ENCODE measurements around the gene BRAF. TPM values are rescaled to one million over a fixed set of nuclear protein-coding genes. Genes with fewer than 3 reads are reported as not detected.
A peak's percentile ranks its signal among the peaks of the same experiment; 100 is the strongest.

The BRAF gene
- total RNA-seq, 2 donors from 2014 or later: 45.7 to 46.7 TPM

- Histone ChIP-seq H3K9me3 (ENCODE audit: control insufficient read depth, low read length) (no peaks in the 10 kb centered on the region), H3K9ac (ENCODE audit: extremely low read depth, low read length, poor library complexity, severe bottlenecking) (no peak overlapping the region), H3K27ac (ENCODE audit: low read depth, low read length) (no peak overlapping the region), H3K27me3 (ENCODE audit: control insufficient read depth, insufficient read depth, low read length, poor library complexity, severe bottlenecking) (no peaks in the 10 kb centered on the region), H3K36me3 (ENCODE audit: control insufficient read depth, insufficient read depth, low read length) (peaks cover 4% of the 10 kb centered on the region), H3K4me3 (ENCODE audit: low read length) (no peak overlapping the region), H3K4me1 (ENCODE audit: control insufficient read depth, insufficient read depth, low read length) (peaks cover 2% of the 10 kb centered on the region)
- H3K27me3 Mint-ChIP-seq (ENCODE audit: insufficient read depth): peaks cover 4% of the 10 kb centered on the region
- no peak overlapping the region for H3K27ac Mint-ChIP-seq
- WGBS, 2 experiments (ENCODE audit: insufficient coverage in 1 of 2, insufficient read length in 1 of 2): 94 to 96% methylated on average over 4 to 5 of the region's 5 CpGs
- TF ChIP-seq CTCF (conservative IDR thresholded peaks at IDR 0.05): no peak
- no peaks in the 10 kb centered on the region for H3K9me3 Mint-ChIP-seq
- no peak for DNase-seq
- peaks cover 2% of the 10 kb centered on the region for H3K4me1 Mint-ChIP-seq
- peaks cover 7% of the 10 kb centered on the region for H3K36me3 Mint-ChIP-seq (ENCODE audit: low read depth)
- H3K4me3 Mint-ChIP-seq: peak overlapping the region; percentile 62
These were observed 250.4 kb downstream of the BRAF start for GRCh38 chr7:140674356-140674800.

GRCh38 chr7:140673774-140674155, 251.0 kb downstream of the BRAF start:
- H3K4me3 Mint-ChIP-seq: peak overlapping the region; percentile 62
- no peaks in the 10 kb centered on the region for H3K9me3 Mint-ChIP-seq
- H3K36me3 Mint-ChIP-seq (ENCODE audit: low read depth): peaks cover 3% of the 10 kb centered on the region
- no peaks in the 10 kb centered on the region for H3K36me3 ChIP-seq (ENCODE audit: control insufficient read depth, insufficient read depth, low read length)
- H3K27me3 ChIP-seq (ENCODE audit: control insufficient read depth, insufficient read depth, low read length, poor library complexity, severe bottlenecking): no peaks in the 10 kb centered on the region
- TF ChIP-seq CTCF (conservative IDR thresholded peaks at IDR 0.05): no peak
- H3K27ac Mint-ChIP-seq: no peak overlapping the region
- no peak overlapping the region for H3K9ac ChIP-seq (ENCODE audit: extremely low read depth, low read length, poor library complexity, severe bottlenecking)
- H3K27me3 Mint-ChIP-seq (ENCODE audit: insufficient read depth): peaks cover 4% of the 10 kb centered on the region
- no peak overlapping the region for H3K27ac ChIP-seq (ENCODE audit: low read depth, low read length)
- peaks cover 2% of the 10 kb centered on the region for H3K4me1 Mint-ChIP-seq
- no peaks in the 10 kb centered on the region for H3K9me3 ChIP-seq (ENCODE audit: control insufficient read depth, low read length)
- peaks cover 2% of the 10 kb centered on the region for H3K4me1 ChIP-seq (ENCODE audit: control insufficient read depth, insufficient read depth, low read length)
- 69 to 78% methylated on average over 18 of the region's 18 CpGs for WGBS, 2 experiments (ENCODE audit: insufficient coverage in 1 of 2, insufficient read length in 1 of 2)
- DNase-seq: no peak
- H3K4me3 ChIP-seq (ENCODE audit: low read length): peak overlapping the region; percentile 80

- WGBS, 2 experiments (ENCODE audit: insufficient coverage in 1 of 2, insufficient read length in 1 of 2): 1% methylated on average over 24 to 72 of the region's 72 CpGs
- peak; percentile 89 for DNase-seq
- Histone ChIP-seq H3K27me3 (ENCODE audit: control insufficient read depth, insufficient read depth, low read length, poor library complexity, severe bottlenecking) (no peaks in the 10 kb centered on the region), H3K9ac (ENCODE audit: extremely low read depth, low read length, poor library complexity, severe bottlenecking) (peak overlapping the region; percentile 38), H3K9me3 (ENCODE audit: control insufficient read depth, low read length) (no peaks in the 10 kb centered on the region), H3K4me3 (ENCODE audit: low read length) (peak overlapping the region; percentile 80), H3K36me3 (ENCODE audit: control insufficient read depth, insufficient read depth, low read length) (no peaks in the 10 kb centered on the region), H3K27ac (ENCODE audit: low read depth, low read length) (no peak overlapping the region), H3K4me1 (ENCODE audit: control insufficient read depth, insufficient read depth, low read length) (peaks cover 2% of the 10 kb centered on the region)
- H3K4me3 Mint-ChIP-seq: peak overlapping the region; percentile 62
- peaks cover 4% of the 10 kb centered on the region for H3K27me3 Mint-ChIP-seq (ENCODE audit: insufficient read depth)
- no peak for TF ChIP-seq CTCF (conservative IDR thresholded peaks at IDR 0.05)
- H3K4me1 Mint-ChIP-seq: peaks cover 2% of the 10 kb centered on the region
- H3K36me3 Mint-ChIP-seq (ENCODE audit: low read depth): peaks cover 3% of the 10 kb centered on the region
- H3K9me3 Mint-ChIP-seq: no peaks in the 10 kb centered on the region
- no peak overlapping the region for H3K27ac Mint-ChIP-seq
These were observed 251.5 kb downstream of the BRAF start for GRCh38 chr7:140673063-140673773.

Measured in endodermal cell (in vitro differentiated cells).